ENCODE results near the gene XYLT2.

DNA sequence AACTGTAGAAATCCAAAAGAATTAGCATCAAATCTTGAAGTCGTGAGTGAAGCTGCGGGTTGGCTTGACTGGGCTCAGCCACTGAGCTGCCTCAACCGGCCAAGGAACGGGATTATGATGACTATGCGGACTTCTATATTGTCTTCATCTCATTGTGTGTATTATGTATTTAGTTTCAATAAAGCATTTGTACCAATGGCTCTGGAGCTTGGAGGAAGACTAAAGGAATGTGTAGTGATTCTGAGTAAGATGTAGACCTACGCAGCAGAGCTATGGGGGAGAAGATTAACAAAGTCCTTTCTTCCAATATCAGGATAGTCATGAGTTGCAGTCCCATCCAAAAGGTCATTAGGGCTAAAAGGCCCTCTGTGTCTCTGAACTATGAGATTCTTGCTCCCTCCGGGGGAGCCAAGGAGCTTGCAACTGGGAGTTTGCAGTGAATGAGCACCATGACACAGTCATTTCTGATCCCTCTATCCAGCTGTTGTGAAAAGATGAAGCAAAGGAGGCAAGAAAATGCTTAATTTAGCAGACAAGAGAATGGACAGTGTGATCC, 35.4 kb downstream of the XYLT2 start:
- TF ChIP-seq, protein P1, sequence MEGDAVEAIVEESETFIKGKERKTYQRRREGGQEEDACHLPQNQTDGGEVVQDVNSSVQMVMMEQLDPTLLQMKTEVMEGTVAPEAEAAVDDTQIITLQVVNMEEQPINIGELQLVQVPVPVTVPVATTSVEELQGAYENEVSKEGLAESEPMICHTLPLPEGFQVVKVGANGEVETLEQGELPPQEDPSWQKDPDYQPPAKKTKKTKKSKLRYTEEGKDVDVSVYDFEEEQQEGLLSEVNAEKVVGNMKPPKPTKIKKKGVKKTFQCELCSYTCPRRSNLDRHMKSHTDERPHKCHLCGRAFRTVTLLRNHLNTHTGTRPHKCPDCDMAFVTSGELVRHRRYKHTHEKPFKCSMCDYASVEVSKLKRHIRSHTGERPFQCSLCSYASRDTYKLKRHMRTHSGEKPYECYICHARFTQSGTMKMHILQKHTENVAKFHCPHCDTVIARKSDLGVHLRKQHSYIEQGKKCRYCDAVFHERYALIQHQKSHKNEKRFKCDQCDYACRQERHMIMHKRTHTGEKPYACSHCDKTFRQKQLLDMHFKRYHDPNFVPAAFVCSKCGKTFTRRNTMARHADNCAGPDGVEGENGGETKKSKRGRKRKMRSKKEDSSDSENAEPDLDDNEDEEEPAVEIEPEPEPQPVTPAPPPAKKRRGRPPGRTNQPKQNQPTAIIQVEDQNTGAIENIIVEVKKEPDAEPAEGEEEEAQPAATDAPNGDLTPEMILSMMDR (IDR thresholded peaks at IDR 0.05; ENCODE audit: borderline replicate concordance, extremely low read depth, low read length, poor library complexity, severe bottlenecking) = no peak
- TF ChIP-seq EZH2 (IDR thresholded peaks at IDR 0.05; ENCODE audit: borderline replicate concordance, low read depth, low read length, severe bottlenecking) = no peak

Data from DND-41 (cell line).